Stimulated activated naive CD8-positive, alpha-beta T cell treated with anti-CD3 and anti-CD28 coated beads, Interleukin-15, amount 100 ng/mL, for 72 hours (primary cell): Measurements from ENCODE around the gene TRIM69.
A peak's percentile ranks its signal among the peaks of the same experiment; 100 is the strongest.
"Not testable (repeated sequence)": the region's sequence is repeated elsewhere in the genome, so short reads cannot be mapped to it uniquely, and the experiment has no call there.

Source experiments
- ATAC-seq: fragments of 150-1000 bp; cut with Tn5 transposase; 2 replicates; pipeline ENCODE4 v1.10.0; 2021; ENCODE audit warnings: mild to moderate bottlenecking, moderate library complexity
- DNase-seq, 2 donors: peaks; one replicate each; pipeline ENCODE4 v3.0.0; 2021 to 2022
- H3K27ac Mint-ChIP-seq, 2 donors: one replicate each; pipeline ENCODE4 v1.8.0; 2022; ENCODE audit warnings: mild to moderate bottlenecking in 2 of 2, mixed read lengths in 2 of 2, moderate library complexity in 2 of 2
- H3K27me3 Mint-ChIP-seq: one replicate; pipeline ENCODE4 v1.8.0; 2022; ENCODE audit warnings: mixed read lengths
- H3K4me1 Mint-ChIP-seq: one replicate; pipeline ENCODE4 v1.8.0; 2022; ENCODE audit warnings: mild to moderate bottlenecking, mixed read lengths
- H3K4me3 Mint-ChIP-seq, 2 donors: one replicate each; pipeline ENCODE4 v1.8.0; 2022; ENCODE audit warnings: mild to moderate bottlenecking in 2 of 2, mixed read lengths in 2 of 2, moderate library complexity in 1 of 2
- H3K9me3 Mint-ChIP-seq, 2 donors: one replicate each; pipeline ENCODE4 v1.8.0; 2022; ENCODE audit warnings: mixed read lengths in 2 of 2

The TRIM69 gene

GRCh38 chr15:44736181-44736765, at the start of gene TRIM69:
Gene TRIM69 (plus strand): TSS chr15:44736528. CDS start chr15:44736705, 177 bp downstream.
- Mint-ChIP-seq H3K4me3 (peak within 1 kb of the TSS; percentile 83 to 85), H3K4me1 (peaks cover 62% of the 10 kb centered on the region)
- peak; percentile 55 for ATAC-seq

GRCh38 chr15:44689318-44689717, 47.0 kb upstream of the TRIM69 start:
- not testable (repeated sequence) for H3K4me3 Mint-ChIP-seq, H3K27ac Mint-ChIP-seq, ATAC-seq, H3K27me3 Mint-ChIP-seq, DNase-seq
- Mint-ChIP-seq H3K9me3 (peaks cover 5 to 16% of the 10 kb centered on the region in 2 donors), H3K4me1 (peaks cover 42% of the 10 kb centered on the region)

More at GRCh38 chr15:44736181-44736765, at the start of gene TRIM69:
- Mint-ChIP-seq H3K9me3 (no peaks in the 10 kb centered on the region), H3K27ac (peak within 1 kb of the TSS; percentile 96 to 97), H3K27me3 (no peaks in the 10 kb centered on the region)
- DNase-seq, result no peak

- Mint-ChIP-seq H3K4me1 (peaks cover 34% of the 10 kb centered on the region), H3K9me3 (peaks cover 5 to 13% of the 10 kb centered on the region in 2 donors)
- DNase-seq, H3K4me3 Mint-ChIP-seq, H3K27ac Mint-ChIP-seq, H3K27me3 Mint-ChIP-seq, ATAC-seq: not testable (repeated sequence)
Measured at GRCh38 chr15:44690245-44690644, 46.1 kb upstream of the TRIM69 start.

GRCh38 chr15:44692659-44693058, 43.7 kb upstream of the TRIM69 start:
- Mint-ChIP-seq H3K9me3 (peaks cover 5 to 10% of the 10 kb centered on the region in 2 donors), H3K4me1 (peaks cover 25% of the 10 kb centered on the region), H3K4me3 (no peak overlapping the region), H3K27me3 (no peaks in the 10 kb centered on the region), H3K27ac (no peak overlapping the region)
- DNase-seq, result no peak
- no peak for ATAC-seq

GRCh38 chr15:44694416-44694815, 41.9 kb upstream of the TRIM69 start:
- Mint-ChIP-seq H3K4me3 (no peak overlapping the region), H3K27me3 (no peaks in the 10 kb centered on the region), H3K27ac (no peak overlapping the region), H3K4me1 (peaks cover 16% of the 10 kb centered on the region), H3K9me3 (peaks cover 7 to 9% of the 10 kb centered on the region in 2 donors)
- no peak for ATAC-seq
- no peak for DNase-seq

- Mint-ChIP-seq H3K4me3 (no peak overlapping the region), H3K9me3 (peaks cover 9 to 12% of the 10 kb centered on the region in 2 donors), H3K27me3 (no peaks in the 10 kb centered on the region)
Measured at GRCh38 chr15:44695294-44695693, 41.0 kb upstream of the TRIM69 start.

GRCh38 chr15:44697014-44697413, 39.3 kb upstream of the TRIM69 start:
- no peaks in the 10 kb centered on the region for H3K27me3 Mint-ChIP-seq
- DNase-seq (no peak), ATAC-seq (no peak)
- H3K27ac Mint-ChIP-seq, result peak overlapping the region in 1 of 2 donors; percentile 19
- no peak overlapping the region for H3K4me3 Mint-ChIP-seq
- peaks cover 23% of the 10 kb centered on the region for H3K4me1 Mint-ChIP-seq
- H3K9me3 Mint-ChIP-seq, result peaks cover 20 to 21% of the 10 kb centered on the region in 2 donors

More at GRCh38 chr15:44695294-44695693, 41.0 kb upstream of the TRIM69 start:
- H3K4me1 Mint-ChIP-seq, result peaks cover 16% of the 10 kb centered on the region
- no peak for DNase-seq
- no peak for ATAC-seq
- peak overlapping the region in 1 of 2 donors; percentile 2 for H3K27ac Mint-ChIP-seq

- no peaks in the 10 kb centered on the region for H3K27me3 Mint-ChIP-seq
- no peak overlapping the region for H3K27ac Mint-ChIP-seq
- no peak for ATAC-seq
- H3K9me3 Mint-ChIP-seq, result peaks cover 31 to 34% of the 10 kb centered on the region in 2 donors
- no peak overlapping the region for H3K4me3 Mint-ChIP-seq
- no peak for DNase-seq
- H3K4me1 Mint-ChIP-seq, result peaks cover 23% of the 10 kb centered on the region
Measured at GRCh38 chr15:44698641-44699040, 37.7 kb upstream of the TRIM69 start.

GRCh38 chr15:44700676-44701075, 35.7 kb upstream of the TRIM69 start:
- peaks cover 47 to 53% of the 10 kb centered on the region in 2 donors for H3K9me3 Mint-ChIP-seq
- peak; percentile 88 for ATAC-seq
- H3K4me3 Mint-ChIP-seq, DNase-seq, H3K27me3 Mint-ChIP-seq: not testable (repeated sequence)
- H3K4me1 Mint-ChIP-seq, result peaks cover 18% of the 10 kb centered on the region
- peak overlapping the region in 1 of 2 donors; percentile 8 for H3K27ac Mint-ChIP-seq

GRCh38 chr15:44705986-44706385, 30.3 kb upstream of the TRIM69 start:
- H3K4me1 Mint-ChIP-seq, result peaks cover 25% of the 10 kb centered on the region

GRCh38 chr15:44706401-44706800, 29.9 kb upstream of the TRIM69 start:
- Mint-ChIP-seq H3K4me1 (peaks cover 28% of the 10 kb centered on the region), H3K4me3 (no peak overlapping the region), H3K27ac (no peak overlapping the region), H3K9me3 (peaks cover 28 to 38% of the 10 kb centered on the region in 2 donors), H3K27me3 (no peaks in the 10 kb centered on the region)
- ATAC-seq, result no peak
- no peak for DNase-seq

More at GRCh38 chr15:44705986-44706385, 30.3 kb upstream of the TRIM69 start:
- no peak overlapping the region for H3K4me3 Mint-ChIP-seq
- no peak for DNase-seq
- no peaks in the 10 kb centered on the region for H3K27me3 Mint-ChIP-seq
- no peak overlapping the region for H3K27ac Mint-ChIP-seq
- ATAC-seq, result no peak
- peaks cover 29 to 38% of the 10 kb centered on the region in 2 donors for H3K9me3 Mint-ChIP-seq

- no peak overlapping the region for H3K27ac Mint-ChIP-seq
- H3K4me3 Mint-ChIP-seq, result no peak overlapping the region
- DNase-seq, result no peak
- H3K9me3 Mint-ChIP-seq, result peaks cover 26 to 32% of the 10 kb centered on the region in 2 donors
- no peak for ATAC-seq
- peaks cover 35% of the 10 kb centered on the region for H3K4me1 Mint-ChIP-seq
- H3K27me3 Mint-ChIP-seq, result no peaks in the 10 kb centered on the region
Measured at GRCh38 chr15:44706946-44707636, 29.2 kb upstream of the TRIM69 start.

- Mint-ChIP-seq H3K4me3 (peak overlapping the region; percentile 97 to 98), H3K27ac (peak overlapping the region; percentile 99 to 100), H3K27me3 (no peaks in the 10 kb centered on the region), H3K9me3 (peaks cover 2 to 3% of the 10 kb centered on the region in 2 donors), H3K4me1 (peaks cover 55% of the 10 kb centered on the region)
- peak in 1 of 2 donors; percentile 55 for DNase-seq
- peak; percentile 20 for ATAC-seq
Measured at GRCh38 chr15:44710236-44711095, 25.9 kb upstream of the TRIM69 start.

- Mint-ChIP-seq H3K9me3 (no peaks in the 10 kb centered on the region), H3K4me1 (peaks cover 62% of the 10 kb centered on the region), H3K27ac (peak within 1 kb of the TSS; percentile 99 to 100), H3K4me3 (peak within 1 kb of the TSS; percentile 97 to 98), H3K27me3 (no peaks in the 10 kb centered on the region)
- DNase-seq (peak; percentile 96), ATAC-seq (peak; percentile 89)
Measured at GRCh38 chr15:44711096-44711742, 25.1 kb upstream of the TRIM69 start, which contains the start of the genes B2M and PATL2. Gene B2M (plus strand): TSS chr15:44711517. CDS start chr15:44711547, 30 bp downstream. Gene PATL2 (minus strand): TSS chr15:44711323. CDS start chr15:44676490, 34,833 bp downstream.
